G401 (cell line): Measurements from ENCODE around the gene NLN. TPM values are rescaled to one million over a fixed set of nuclear protein-coding genes. Genes with fewer than 3 reads are reported as not detected.
"Not testable (repeated sequence)": the region's sequence is repeated elsewhere in the genome, so short reads cannot be mapped to it uniquely, and the experiment has no call there.

Experiments
- DNase-seq: peaks from one replicate; pipeline ENCODE4 v3.0.0-alpha.2; 2015; ENCODE audit warnings: low spot score
- in situ Hi-C: cut with HindIII; loops from 2 replicates; pipeline ENCODE4 v1.10.0; 2016; ENCODE audit warnings: low sequenced_read_pairs, mixed read lengths
- total RNA-seq: library from RNA; depleted of rRNA; stranded (reverse); fragments of >200 nt; shearing (Covaris generic); gene quantifications from 2 replicates; pipeline ENCODE4 v1.2.3, GENCODE V29; 2014

The NLN gene
- total RNA-seq, 1 experiment from 2014 or later, result 81.4 TPM

DNA sequence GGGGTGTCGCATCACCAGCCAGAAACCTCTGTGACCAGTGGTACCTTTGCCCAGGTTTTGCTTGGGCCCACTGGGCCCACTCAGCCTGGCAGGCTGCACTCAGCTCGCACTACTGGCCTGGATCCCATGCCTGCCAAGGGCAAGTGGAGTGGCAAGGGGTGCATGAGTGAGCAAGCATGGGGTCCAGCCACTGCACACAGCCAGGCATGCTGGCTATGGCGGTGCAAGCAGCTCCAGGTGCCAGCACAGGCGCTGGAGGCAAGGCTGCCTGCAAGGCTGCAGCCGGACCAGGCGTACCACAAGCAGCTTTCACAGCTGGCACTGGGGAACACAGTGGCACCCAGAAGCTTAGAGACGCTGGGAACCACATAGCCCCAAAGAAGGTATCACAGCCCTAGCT, 80.1 kb downstream of the NLN start:
- in situ Hi-C loops, result no loop called here
- DNase-seq, result no peak

- no peak for DNase-seq
- in situ Hi-C loops, result no loop called here
These were observed 80.8 kb downstream of the NLN start for GRCh38 chr5:65802820-65803219.

- DNase-seq, result no peak
- in situ Hi-C loops, result no loop called here
These were observed 81.8 kb downstream of the NLN start for GRCh38 chr5:65803699-65804391.

DNA sequence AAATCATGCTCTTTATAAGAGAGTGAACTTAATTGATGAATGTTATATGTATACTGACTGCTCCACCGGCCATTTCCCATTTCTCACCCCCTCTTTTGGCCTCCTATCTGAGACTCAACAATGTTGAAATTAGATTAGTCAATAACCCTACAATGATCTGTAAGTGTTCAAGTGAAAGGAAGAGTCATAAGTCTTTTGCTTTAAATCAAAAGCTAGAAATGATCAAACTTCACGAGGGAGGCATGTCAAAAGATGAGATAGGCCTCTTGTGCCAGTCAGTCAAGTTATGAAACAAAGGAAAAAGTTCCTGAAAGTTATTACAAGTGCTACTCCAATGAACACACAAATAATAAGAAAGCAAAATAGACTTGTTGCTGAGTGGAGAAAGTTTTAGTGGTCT, 83.1 kb downstream of the NLN start:
- in situ Hi-C loops, result no loop called here
- no peak for DNase-seq

- in situ Hi-C loops, result not testable (repeated sequence)
These were observed 85.5 kb downstream of the NLN start for GRCh38 chr5:65807494-65807893.

GRCh38 chr5:65808251-65808741, 86.3 kb downstream of the NLN start:
- DNase-seq, result peak; percentile 81
- in situ Hi-C loops, result no loop called here

More at GRCh38 chr5:65807494-65807893, 85.5 kb downstream of the NLN start:
- not testable (repeated sequence) for DNase-seq

DNA sequence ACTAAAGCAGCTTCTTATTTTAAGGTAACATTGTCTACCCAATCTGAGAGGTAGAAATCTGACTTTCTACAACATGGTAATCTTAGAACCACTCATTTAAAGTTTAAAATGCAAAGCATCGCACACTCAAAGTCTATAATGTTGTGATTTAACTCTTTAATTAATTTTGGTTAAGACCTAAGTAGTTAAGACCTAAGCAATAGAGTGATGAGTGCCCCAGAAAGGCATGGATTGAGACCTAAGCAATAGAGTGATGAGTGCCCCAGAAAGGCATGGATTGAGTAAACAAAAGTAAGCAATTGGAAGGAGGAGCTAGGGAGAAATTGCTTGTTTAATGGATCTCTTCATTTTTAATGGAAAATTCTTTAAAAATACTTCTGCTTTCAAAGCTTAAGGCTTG, 86.8 kb downstream of the NLN start:
- in situ Hi-C loops, result no loop called here
- no peak for DNase-seq

DNA sequence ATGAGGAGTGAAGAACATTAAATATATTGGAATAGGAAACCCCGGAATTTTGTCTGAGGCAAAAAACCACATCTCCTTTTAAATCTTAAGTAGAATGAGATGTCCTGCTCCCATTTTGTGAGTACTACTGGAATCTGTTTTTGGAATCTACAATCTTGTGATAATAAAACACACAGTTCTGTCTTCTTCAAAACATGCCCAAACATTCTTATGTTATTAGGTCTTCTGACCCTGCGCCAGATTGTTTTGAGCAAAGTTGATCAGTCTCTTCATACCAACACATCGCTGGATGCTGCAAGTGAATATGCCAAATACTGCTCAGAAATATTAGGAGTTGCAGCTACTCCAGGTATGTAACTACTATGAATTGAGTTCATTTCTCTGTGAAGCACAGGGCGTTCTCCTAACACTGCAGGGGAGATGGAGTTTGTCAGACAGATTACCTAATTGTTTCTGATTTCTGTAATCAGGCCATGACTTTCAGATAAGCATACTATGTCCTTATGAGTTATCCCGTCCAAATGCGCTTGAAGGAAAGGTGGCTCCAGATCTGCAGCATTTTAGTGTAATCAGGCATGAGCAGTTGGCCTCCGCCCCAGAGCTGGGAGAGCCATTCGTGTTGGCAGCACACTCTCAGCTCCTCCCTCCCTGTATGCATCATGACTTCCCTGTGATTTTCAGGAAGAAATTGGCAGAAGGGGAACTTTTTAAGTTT, 88.0 kb downstream of the NLN start:
- peak; percentile 98 for DNase-seq
- in situ Hi-C loops, result no loop called here

DNA sequence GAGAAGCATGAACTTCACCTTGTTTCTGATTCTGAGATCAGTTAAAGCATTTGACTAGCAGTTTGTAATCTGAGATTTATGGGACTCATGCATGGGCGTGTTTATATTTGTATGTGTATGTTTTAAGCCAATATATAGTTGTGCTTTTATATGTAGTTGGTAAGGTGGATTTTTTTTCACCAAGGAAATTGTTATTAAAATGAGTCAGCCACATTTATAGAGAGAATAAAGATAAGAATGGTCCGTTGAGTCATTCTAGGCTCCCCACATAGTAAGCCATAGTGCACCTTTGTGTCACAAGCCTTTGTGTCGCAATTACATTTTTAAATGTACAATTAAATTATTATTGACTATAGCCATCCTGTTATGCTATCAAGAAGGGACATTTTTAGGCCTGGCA, 89.0 kb downstream of the NLN start:
- DNase-seq, result no peak
- in situ Hi-C loops, result no loop called here

GRCh38 chr5:65811885-65812284, 89.9 kb downstream of the NLN start:
- in situ Hi-C loops, result no loop called here
- DNase-seq, result no peak

- no peak for DNase-seq
- in situ Hi-C loops, result no loop called here
These were observed 90.6 kb downstream of the NLN start for GRCh38 chr5:65812648-65813047.

- in situ Hi-C loops, result no loop called here
- no peak for DNase-seq
These were observed 91.2 kb downstream of the NLN start for GRCh38 chr5:65813174-65813573.

GRCh38 chr5:65815161-65815560, 93.2 kb downstream of the NLN start:
- in situ Hi-C loops, result no loop called here

DNA sequence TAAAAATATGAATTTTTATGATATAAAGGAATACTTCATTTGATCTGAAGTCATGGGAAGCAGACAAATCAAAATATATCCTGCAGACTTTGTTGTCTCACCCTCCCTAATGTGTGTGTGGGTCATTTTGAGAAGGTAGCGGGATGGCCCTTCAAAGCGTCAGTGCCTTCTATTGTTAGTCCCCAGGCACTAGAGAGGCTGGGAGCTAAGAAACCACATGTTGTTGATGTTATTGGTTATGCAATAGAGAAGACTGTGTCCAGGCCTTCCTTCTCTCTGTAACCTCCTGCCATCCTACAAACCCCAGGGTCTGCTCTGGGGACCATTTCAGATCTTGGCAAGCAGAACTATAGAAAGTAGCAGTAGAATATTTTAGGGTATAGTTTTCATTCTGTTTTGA, 94.7 kb downstream of the NLN start:
- DNase-seq, result no peak
- in situ Hi-C loops, result no loop called here

More at GRCh38 chr5:65815161-65815560, 93.2 kb downstream of the NLN start:
- no peak for DNase-seq

GRCh38 chr5:65817931-65818330, 95.9 kb downstream of the NLN start:
- DNase-seq, result no peak
- in situ Hi-C loops, result no loop called here

- DNase-seq, result no peak
- in situ Hi-C loops, result no loop called here
These were observed 96.6 kb downstream of the NLN start for GRCh38 chr5:65818592-65818991.

DNA sequence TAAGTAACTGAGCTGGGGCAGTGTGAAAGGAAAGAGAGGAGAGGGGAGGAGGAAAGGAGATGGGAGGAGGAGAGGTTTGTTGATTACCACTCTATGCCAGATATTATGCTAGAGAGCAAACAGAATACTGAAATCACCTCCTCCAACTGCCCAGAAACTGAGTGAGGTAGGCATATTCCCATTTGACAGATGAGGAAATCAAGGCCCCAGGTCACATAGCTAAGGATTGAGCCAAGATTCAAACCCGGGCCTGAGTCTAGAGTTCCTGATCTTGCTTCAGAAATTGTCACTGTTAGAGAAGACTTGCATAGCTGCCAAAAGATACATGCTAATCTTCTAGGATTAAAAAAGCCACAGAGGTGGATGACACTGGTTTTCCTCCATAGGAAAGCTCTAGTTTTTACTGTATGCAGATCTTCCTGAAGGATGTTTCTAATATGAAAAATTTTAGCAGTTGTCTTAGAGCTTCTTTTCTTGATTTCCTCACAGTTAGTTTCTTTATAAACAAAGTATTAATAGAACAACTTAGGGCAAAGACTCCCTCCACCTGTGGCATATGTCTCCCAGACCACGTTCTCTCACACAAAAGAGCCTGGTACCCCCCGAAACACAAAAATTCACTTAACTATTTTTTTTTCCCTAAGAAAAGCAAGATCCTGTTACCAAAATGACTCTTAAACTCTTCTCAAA, 97.4 kb downstream of the NLN start:
- in situ Hi-C loops, result no loop called here
- no peak for DNase-seq

- in situ Hi-C loops, result no loop called here
- no peak for DNase-seq
These were observed 97.9 kb downstream of the NLN start for GRCh38 chr5:65819905-65820240.

GRCh38 chr5:65820373-65820772, 98.4 kb downstream of the NLN start:
- no peak for DNase-seq
- in situ Hi-C loops, result no loop called here

DNA sequence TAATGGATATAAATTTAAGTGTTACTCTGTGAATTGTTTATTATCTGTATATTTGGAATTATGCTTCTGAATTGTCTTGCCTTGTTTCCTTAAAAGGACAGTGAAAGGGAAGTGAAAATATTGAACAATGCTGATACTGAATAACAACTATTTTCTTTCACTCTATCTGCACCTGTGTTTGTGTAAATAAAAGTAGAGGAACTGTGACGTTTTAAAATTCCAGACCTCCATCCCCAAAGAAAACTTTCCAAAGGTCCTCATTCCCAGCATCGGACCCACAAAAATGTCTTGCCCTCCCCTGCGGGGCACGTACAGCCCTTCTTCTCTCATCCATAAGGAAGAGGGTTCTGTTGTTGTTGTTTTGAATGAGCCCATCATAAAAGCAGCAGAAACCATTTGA, 100.0 kb downstream of the NLN start:
- DNase-seq, result no peak
- in situ Hi-C loops, result no loop called here
